OCI-M1 (cell line): ENCODE measurements around the gene RAB8B.

ENCODE experiments used
- DNase-seq: peaks from one replicate; lab custom pipeline; 2025; lab: John Stamatoyannopoulos, UW

RAB8B gene

DNA sequence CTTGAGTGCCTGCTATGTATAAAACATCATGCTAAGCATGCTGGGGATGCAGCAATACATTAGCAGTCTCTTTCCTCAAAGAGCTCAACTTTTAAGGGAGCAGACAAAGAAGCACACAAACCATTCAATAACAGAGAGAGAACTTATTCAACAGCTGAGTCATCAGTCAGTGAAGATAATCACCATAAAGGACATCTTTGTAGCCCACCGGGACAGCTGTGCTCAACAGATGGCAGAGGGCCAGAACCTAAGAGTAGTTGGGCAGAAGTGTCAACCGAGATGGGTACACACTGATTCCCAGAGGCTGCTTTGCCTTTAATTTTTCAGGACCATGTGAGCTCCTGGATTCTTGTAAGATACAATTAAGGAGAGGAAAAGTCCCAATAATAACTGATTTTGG is 4.2 kb upstream of the RAB8B start:
- DNase-seq = no peak

- DNase-seq = no peak
These were observed 3.3 kb upstream of the RAB8B start for GRCh38 chr15:63186065-63186464.

GRCh38 chr15:63187589-63188226 is 1.7 kb upstream of the RAB8B start:
- DNase-seq = no peak

- no peak for DNase-seq
These were observed 1.0 kb upstream of the RAB8B start for GRCh38 chr15:63188247-63188925.

GRCh38 chr15:63189941-63190768 is 749 bp downstream of the RAB8B start:
- DNase-seq = peak; percentile 69

- peak; percentile 50 for DNase-seq
These were observed 1.6 kb downstream of the RAB8B start for GRCh38 chr15:63190769-63191649.

GRCh38 chr15:63191895-63192618 is 2.7 kb downstream of the RAB8B start:
- DNase-seq = peak; percentile 77

GRCh38 chr15:63192619-63193206 is 3.3 kb downstream of the RAB8B start:
- DNase-seq = no peak

DNA sequence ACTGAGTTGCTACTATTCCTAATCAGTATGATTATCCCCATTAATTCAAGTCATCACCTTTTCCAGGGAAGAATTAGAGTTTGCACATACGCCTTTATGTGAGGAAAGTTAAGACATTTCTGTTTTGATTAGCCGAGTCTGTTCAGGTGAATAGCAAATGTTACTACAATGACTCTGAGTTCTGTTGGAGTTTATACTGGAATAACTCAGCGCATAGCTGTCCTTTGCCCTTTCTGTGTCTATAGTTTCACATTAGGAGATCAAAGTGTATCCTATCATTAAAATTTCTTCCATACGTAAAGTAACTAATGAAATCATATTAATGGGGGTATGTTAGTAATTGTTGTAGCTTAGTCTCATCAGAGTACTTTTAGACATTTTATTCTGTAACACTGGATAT is 4.9 kb downstream of the RAB8B start:
- no peak for DNase-seq

- DNase-seq = no peak
These were observed 5.6 kb downstream of the RAB8B start for GRCh38 chr15:63194880-63195568.

DNA sequence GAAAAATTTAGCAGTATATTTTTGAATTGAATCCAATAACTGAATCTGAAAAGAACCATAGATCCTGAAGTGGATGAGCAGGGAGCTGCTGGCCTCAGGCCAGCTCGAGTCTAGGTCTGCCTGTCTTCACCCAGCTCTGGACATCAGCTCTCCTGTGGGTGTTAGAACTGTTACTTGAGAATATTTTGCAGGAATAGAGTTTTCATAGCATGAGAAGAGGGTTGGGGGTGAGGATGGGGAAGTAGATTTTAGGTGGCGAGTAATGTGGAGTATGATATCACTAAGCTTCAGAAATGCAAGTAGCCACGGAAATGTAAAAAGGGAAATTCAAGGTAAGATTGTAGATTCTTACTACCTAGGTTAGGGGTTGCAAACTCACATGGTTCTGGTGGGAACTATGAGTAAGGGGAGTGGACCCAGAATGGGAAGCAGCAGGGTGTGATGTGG is 6.2 kb downstream of the RAB8B start:
- DNase-seq = peak; percentile 72

GRCh38 chr15:63196842-63197241 is 7.4 kb downstream of the RAB8B start:
- DNase-seq = no peak

GRCh38 chr15:63197626-63198025 is 8.2 kb downstream of the RAB8B start:
- DNase-seq = no peak

- DNase-seq = peak; percentile 92
These were observed 9.2 kb downstream of the RAB8B start for GRCh38 chr15:63198371-63199250.

GRCh38 chr15:63200464-63201249 is 11.3 kb downstream of the RAB8B start:
- DNase-seq = peak; percentile 61

- peak; percentile 58 for DNase-seq
These were observed 13.5 kb downstream of the RAB8B start for GRCh38 chr15:63202861-63203260.

- peak; percentile 77 for DNase-seq
These were observed 14.2 kb downstream of the RAB8B start for GRCh38 chr15:63203451-63204090.

DNA sequence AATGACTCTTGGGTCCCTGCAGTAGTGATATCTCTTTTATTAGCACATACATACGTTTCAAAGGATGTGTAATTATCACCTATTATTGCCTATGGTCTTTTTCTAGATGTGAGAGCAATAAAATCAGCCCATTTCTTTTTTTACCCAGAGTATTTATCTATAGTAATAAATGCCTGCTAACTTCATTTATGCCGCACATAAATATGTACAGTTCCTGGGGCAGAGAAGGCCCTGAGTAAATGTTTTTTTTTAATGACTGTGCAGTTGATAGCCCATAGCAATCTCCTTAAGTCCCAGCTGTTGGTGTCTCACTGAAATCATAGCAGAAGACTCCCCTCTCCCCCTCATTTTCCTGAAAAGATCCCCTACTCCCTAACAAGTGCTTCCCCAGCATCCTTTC is 16.7 kb downstream of the RAB8B start:
- DNase-seq = no peak
